ENCODE data around the gene GPR107.

Gene GPR107

GRCh38 chr9:130023144-130023787 lies 30.4 kb upstream of the GPR107 start:
- H3K4me3 ChIP-seq (ENCODE audit: low read depth, low read length) = no peak overlapping the region
- no peak for TF ChIP-seq CTCF (IDR thresholded peaks at IDR 0.05; ENCODE audit: control insufficient read depth, extremely low read depth, insufficient read depth)
- DNase-seq (ENCODE audit: low read depth) = no peak

GRCh38 chr9:130023994-130024596 lies 29.6 kb upstream of the GPR107 start:
- no peak overlapping the region for H3K4me3 ChIP-seq (ENCODE audit: low read depth, low read length)
- no peak for TF ChIP-seq CTCF (IDR thresholded peaks at IDR 0.05; ENCODE audit: control insufficient read depth, extremely low read depth, insufficient read depth)
- no peak for DNase-seq (ENCODE audit: low read depth)

- H3K4me3 ChIP-seq (ENCODE audit: low read depth, low read length) = no peak overlapping the region
- TF ChIP-seq CTCF (IDR thresholded peaks at IDR 0.05; ENCODE audit: control insufficient read depth, extremely low read depth, insufficient read depth) = no peak
- peak; percentile 93 for DNase-seq (ENCODE audit: low read depth)
Measured at GRCh38 chr9:130024597-130024994, 29.1 kb upstream of the GPR107 start.

GRCh38 chr9:130026583-130027340 lies 26.9 kb upstream of the GPR107 start:
- H3K4me3 ChIP-seq (ENCODE audit: low read depth, low read length) = no peak overlapping the region
- no peak for TF ChIP-seq CTCF (IDR thresholded peaks at IDR 0.05; ENCODE audit: control insufficient read depth, extremely low read depth, insufficient read depth)
- no peak for DNase-seq (ENCODE audit: low read depth)

- no peak for TF ChIP-seq CTCF (IDR thresholded peaks at IDR 0.05; ENCODE audit: control insufficient read depth, extremely low read depth, insufficient read depth)
- no peak overlapping the region for H3K4me3 ChIP-seq (ENCODE audit: low read depth, low read length)
- no peak for DNase-seq (ENCODE audit: low read depth)
Measured at GRCh38 chr9:130027533-130028365, 26.0 kb upstream of the GPR107 start.

- TF ChIP-seq CTCF (IDR thresholded peaks at IDR 0.05; ENCODE audit: control insufficient read depth, extremely low read depth, insufficient read depth) = no peak
- DNase-seq (ENCODE audit: low read depth) = peak; percentile 77
- H3K4me3 ChIP-seq (ENCODE audit: low read depth, low read length) = no peak overlapping the region
Measured at GRCh38 chr9:130028493-130029222, 25.0 kb upstream of the GPR107 start.
